Measurements from ENCODE around the gene RDH5. TPM values are rescaled to one million over a fixed set of nuclear protein-coding genes. Genes with fewer than 3 reads are reported as not detected.

The RDH5 gene
- total RNA-seq, 1 donor from 2014 or later, result 16.5 TPM

GRCh38 chr12:55744340-55745030 is 24.3 kb downstream of the RDH5 start:
- DNase-seq, result no peak
- Mint-ChIP-seq H3K4me1 (peaks cover 43% of the 10 kb centered on the region), H3K27ac (no peak overlapping the region), H3K9me3 (no peaks in the 10 kb centered on the region), H3K4me3 (peak overlapping the region; percentile 88), H3K36me3 (ENCODE audit: low read depth) (peaks cover 5% of the 10 kb centered on the region), H3K27me3 (no peaks in the 10 kb centered on the region)
- ChIA-PET POLR2A (interaction anchor here (0.6 to 2.4 kb wide), 14 partner anchors 15 to 523 kb away, joined by 3 to 18 read pairs (median 5); partner anchors contain the start of genes CD63, COQ10A, DNAJC14 and ITGA7), CTCF (interaction anchor here (0.8 to 2.8 kb wide), 4 partner anchors 20 to 196 kb away, joined by 4 to 10 read pairs (median 4); no protein-coding TSS in a partner anchor)
- no peak for ATAC-seq (ENCODE audit: low read depth)
- intact Hi-C loops (cut with micrococcal nuclease), result no loop called here
- TF ChIP-seq CTCF (IDR thresholded peaks at IDR 0.05), result no peak

- DNase-seq (no peak), ATAC-seq (ENCODE audit: low read depth) (peak; percentile 34)
- intact Hi-C loops (cut with micrococcal nuclease), result no loop called here
- Mint-ChIP-seq H3K4me1 (peaks cover 43% of the 10 kb centered on the region), H3K9me3 (no peaks in the 10 kb centered on the region), H3K36me3 (ENCODE audit: low read depth) (peaks cover 11% of the 10 kb centered on the region), H3K27ac (peak overlapping the region; percentile 68), H3K27me3 (no peaks in the 10 kb centered on the region), H3K4me3 (peak overlapping the region; percentile 88)
- ChIA-PET CTCF (interaction anchor here (1.6 to 2.8 kb wide), 3 partner anchors 21 to 195 kb away, joined by 5 to 10 read pairs (median 5); no protein-coding TSS in a partner anchor), POLR2A (interaction anchor here (0.6 to 2.4 kb wide), 8 partner anchors 11 to 809 kb away, joined by 3 to 13 read pairs (median 4); partner anchors contain the start of genes COQ10A, ORMDL2, RAB5B and SARNP)
- no peak for TF ChIP-seq CTCF (IDR thresholded peaks at IDR 0.05)
These were observed 25.4 kb downstream of the RDH5 start for GRCh38 chr12:55745361-55746173.

GRCh38 chr12:55746174-55746912 is 26.1 kb downstream of the RDH5 start:
- no peak for TF ChIP-seq CTCF (IDR thresholded peaks at IDR 0.05)
- Mint-ChIP-seq H3K9me3 (no peaks in the 10 kb centered on the region), H3K27me3 (no peaks in the 10 kb centered on the region), H3K4me3 (peak overlapping the region; percentile 30), H3K36me3 (ENCODE audit: low read depth) (peaks cover 18% of the 10 kb centered on the region), H3K4me1 (peaks cover 43% of the 10 kb centered on the region), H3K27ac (peak overlapping the region; percentile 68)
- no peak for ATAC-seq (ENCODE audit: low read depth)
- DNase-seq, result no peak
- intact Hi-C loops (cut with micrococcal nuclease), result no loop called here
- ChIA-PET CTCF (interaction anchor here (1.6 to 2.1 kb wide), 2 partner anchors 8 to 194 kb away, joined by 5 to 8 read pairs; no protein-coding TSS in a partner anchor), POLR2A (interaction anchor here (0.6 to 1.3 kb wide), 3 partner anchors 11 to 300 kb away, joined by 3 to 5 read pairs (median 4); no protein-coding TSS in a partner anchor)

- no peak for TF ChIP-seq CTCF (IDR thresholded peaks at IDR 0.05)
- ChIA-PET POLR2A (interaction anchor here (0.6 kb wide), 1 partner anchor 160 kb away, joined by 4 read pairs; no protein-coding TSS in a partner anchor), CTCF (interaction anchor here (0.6 to 2.1 kb wide), 4 partner anchors 8 to 249 kb away, joined by 3 to 8 read pairs (median 4); no protein-coding TSS in a partner anchor)
- H3K4me1 Mint-ChIP-seq, result peaks cover 43% of the 10 kb centered on the region
- DNase-seq (no peak), ATAC-seq (ENCODE audit: low read depth) (no peak)
- H3K36me3 Mint-ChIP-seq (ENCODE audit: low read depth), result peaks cover 23% of the 10 kb centered on the region
- intact Hi-C loops (cut with micrococcal nuclease), result no loop called here
- no peak overlapping the region for H3K4me3 Mint-ChIP-seq
- H3K9me3 Mint-ChIP-seq, result no peaks in the 10 kb centered on the region
- no peak overlapping the region for H3K27ac Mint-ChIP-seq
- H3K27me3 Mint-ChIP-seq, result no peaks in the 10 kb centered on the region
These were observed 26.7 kb downstream of the RDH5 start for GRCh38 chr12:55746913-55747231.
